Gastrocnemius medialis (tissue), 4 donors: Measurements from ENCODE around the gene LRRC28. TPM values are rescaled to one million over a fixed set of nuclear protein-coding genes. Genes with fewer than 3 reads are reported as not detected.

Experiments
- ATAC-seq, 2 donors: fragments of 150-250 bp; one replicate each; pipeline ENCODE4 v1.9.1; 2016
- DNase-seq, 2 donors: peaks; one replicate each; pipeline ENCODE4 v3.0.0-alpha.2; 2019
- H3K27ac ChIP-seq, 4 donors: fragments of 200-600 bp; sonication (generic); 1 replicate in 1 of 4; 2 replicates in 3 of 4; pipeline ENCODE4 v1.5.1; 2016 to 2018; ENCODE audit warnings: mild to moderate bottlenecking in 2 of 4, moderate library complexity in 1 of 4
- H3K27me3 ChIP-seq, 3 donors: fragments of 200-600 bp; sonication (generic) in 2 of 3; 1 replicate in 1 of 3; 2 replicates in 2 of 3; pipeline versions ENCODE4 v1.5.1 to v1.6.0; 2016 to 2019; ENCODE audit warnings: mild to moderate bottlenecking in 1 of 3, moderate library complexity in 1 of 3
- H3K36me3 ChIP-seq, 2 donors: fragments of 200-600 bp; sonication (generic) in 1 of 2; one replicate each; pipeline ENCODE4 v1.5.1; 2017 to 2018
- H3K4me1 ChIP-seq, 2 donors: fragments of 200-600 bp; sonication (generic) in 1 of 2; one replicate each; pipeline ENCODE4 v1.5.1; 2016 to 2017; ENCODE audit warnings: mild to moderate bottlenecking in 2 of 2
- H3K4me3 ChIP-seq, 4 donors: fragments of 200-600 bp; sonication (generic) in 3 of 4; 1 replicate in 1 of 4; 2 replicates in 3 of 4; pipeline ENCODE4 v1.5.1; 2016 to 2019; ENCODE audit warnings: mild to moderate bottlenecking in 2 of 4
- H3K9me3 ChIP-seq, 3 donors: fragments of 200-600 bp; sonication (generic) in 2 of 3; 1 replicate in 1 of 3; 2 replicates in 2 of 3; pipeline ENCODE4 v1.5.1; 2016 to 2019
- CTCF ChIP-seq, 5 experiments: fragments of 450-650 bp in 3 of 5; fragments of 200-600 bp in 2 of 5; sonication (generic) in 2 of 5; IDR thresholded peaks in 4 of 5; conservative IDR thresholded peaks in 1 of 5; 1 replicate in 4 of 5; 2 replicates in 1 of 5; pipeline ENCODE4 v1.5.1; 2016 to 2019; ENCODE audit warnings: antibody characterized with exemption in 5 of 5, mild to moderate bottlenecking in 3 of 5, moderate library complexity in 3 of 5
- POLR2A ChIP-seq, 2 donors: fragments of 450-650 bp; IDR thresholded peaks; one replicate each; pipeline ENCODE4 v1.6.1; 2017; ENCODE audit warnings: antibody characterized with exemption in 2 of 2, mild to moderate bottlenecking in 2 of 2, moderate library complexity in 2 of 2
- in situ Hi-C, 4 donors: fragments of 200-750 bp; cut with MboI; loops; one replicate each; pipeline versions ENCODE4 v1.15.0 to v1.8.0; 2017; ENCODE audit warnings: low sequenced_read_pairs in 4 of 4
- intact Hi-C: fragments of 100-400 bp; cut with DNase I; formaldehyde crosslinking; loops from one replicate; pipeline ENCODE4 v1.15.1; 2023; ENCODE audit warnings: low total_unique reads
- total RNA-seq, 4 donors: library from RNA; depleted of rRNA; stranded (reverse); fragments of >200 nt; gene quantifications; one replicate each; pipeline versions ENCODE4 v1.1.0 to v1.2.3, GENCODE V29; 2016

Gene LRRC28
- total RNA-seq, 4 donors from 2014 or later: 22.0 to 48.5 (median 36.9) TPM

- no peak overlapping the region for H3K4me3 ChIP-seq
- ATAC-seq (peak; percentile 45 to 46), DNase-seq (no peak)
- peak overlapping the region in 3 of 4 donors; percentile 4 to 31 (median 19) for H3K27ac ChIP-seq
- no peaks in the 10 kb centered on the region for H3K36me3 ChIP-seq
- no peak for TF ChIP-seq POLR2A (IDR thresholded peaks at IDR 0.05)
- peak in 4 of 5 experiments; percentile 20 to 44 (median 34) for TF ChIP-seq CTCF (IDR thresholded peaks at IDR 0.05 in 4 of 5, conservative IDR thresholded peaks at IDR 0.05 in 1 of 5)
- H3K9me3 ChIP-seq: no peaks in the 10 kb centered on the region
- no peaks in the 10 kb centered on the region for H3K4me1 ChIP-seq
- intact Hi-C loops (no loop called here), in situ Hi-C loops (no loop called here)
- H3K27me3 ChIP-seq: no peaks in the 10 kb centered on the region
Measured at GRCh38 chr15:99343881-99344551, 92.7 kb downstream of the LRRC28 start.

- no peaks in the 10 kb centered on the region for H3K9me3 ChIP-seq
- in situ Hi-C loops: no loop called here
- H3K4me3 ChIP-seq: no peak overlapping the region
- H3K27ac ChIP-seq: no peak overlapping the region
- no peaks in the 10 kb centered on the region for H3K36me3 ChIP-seq
- intact Hi-C loops: no loop called here
- no peak for TF ChIP-seq POLR2A (IDR thresholded peaks at IDR 0.05)
- no peak for TF ChIP-seq CTCF (IDR thresholded peaks at IDR 0.05 in 4 of 5, conservative IDR thresholded peaks at IDR 0.05 in 1 of 5)
- ATAC-seq (no peak), DNase-seq (no peak)
- no peaks in the 10 kb centered on the region for H3K27me3 ChIP-seq
- H3K4me1 ChIP-seq: no peaks in the 10 kb centered on the region
Measured at GRCh38 chr15:99344639-99345038, 93.4 kb downstream of the LRRC28 start.

GRCh38 chr15:99345242-99345641 lies 94.0 kb downstream of the LRRC28 start:
- Histone ChIP-seq H3K9me3 (no peaks in the 10 kb centered on the region), H3K36me3 (no peaks in the 10 kb centered on the region), H3K4me1 (no peaks in the 10 kb centered on the region), H3K27me3 (no peaks in the 10 kb centered on the region), H3K27ac (no peak overlapping the region), H3K4me3 (no peak overlapping the region)
- TF ChIP-seq POLR2A (IDR thresholded peaks at IDR 0.05): no peak
- ATAC-seq (no peak), DNase-seq (no peak)
- intact Hi-C loops: no loop called here
- in situ Hi-C loops: no loop called here

GRCh38 chr15:99345832-99346462 lies 94.7 kb downstream of the LRRC28 start:
- Histone ChIP-seq H3K27me3 (no peaks in the 10 kb centered on the region), H3K4me3 (no peak overlapping the region), H3K27ac (no peak overlapping the region), H3K9me3 (no peaks in the 10 kb centered on the region), H3K4me1 (no peaks in the 10 kb centered on the region), H3K36me3 (no peaks in the 10 kb centered on the region)
- TF ChIP-seq POLR2A (IDR thresholded peaks at IDR 0.05): no peak
- TF ChIP-seq CTCF (IDR thresholded peaks at IDR 0.05 in 4 of 5, conservative IDR thresholded peaks at IDR 0.05 in 1 of 5): no peak
- DNase-seq (no peak), ATAC-seq (no peak)
- intact Hi-C loops (no loop called here), in situ Hi-C loops (no loop called here)

GRCh38 chr15:99347574-99347973 lies 96.3 kb downstream of the LRRC28 start:
- no peaks in the 10 kb centered on the region for H3K4me1 ChIP-seq
- DNase-seq: no peak
- no peak overlapping the region for H3K4me3 ChIP-seq
- intact Hi-C loops: no loop called here
- H3K9me3 ChIP-seq: no peaks in the 10 kb centered on the region
- no peak for ATAC-seq
- H3K27me3 ChIP-seq: no peaks in the 10 kb centered on the region
- no peak overlapping the region for H3K27ac ChIP-seq
- no peaks in the 10 kb centered on the region for H3K36me3 ChIP-seq
- in situ Hi-C loops: no loop called here
- TF ChIP-seq POLR2A (IDR thresholded peaks at IDR 0.05): no peak
- no peak for TF ChIP-seq CTCF (IDR thresholded peaks at IDR 0.05 in 4 of 5, conservative IDR thresholded peaks at IDR 0.05 in 1 of 5)
